ENCODE results near the gene KIAA0753.

KIAA0753 gene

DNA sequence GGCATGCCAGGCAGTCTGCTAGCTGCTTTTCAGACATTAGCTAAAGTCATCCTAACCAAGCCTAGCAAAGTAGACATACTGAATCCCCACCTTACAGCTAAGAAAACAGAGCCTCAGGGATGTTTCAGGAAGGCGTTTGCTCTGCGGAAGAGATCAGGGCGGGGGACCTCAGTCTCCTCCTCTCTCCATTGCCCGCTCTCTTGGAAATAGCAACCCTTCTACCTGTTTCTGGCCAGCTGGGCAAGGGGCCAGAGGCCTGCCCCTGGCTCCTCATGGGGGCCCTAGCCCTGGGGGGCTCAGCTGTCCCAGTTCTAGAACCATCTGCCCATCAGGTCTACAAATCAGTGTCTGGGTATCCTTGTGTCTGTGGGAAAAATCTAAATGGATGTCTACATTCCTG is 98.6 kb downstream of the KIAA0753 start:
- H3K9me2 ChIP-seq (ENCODE audit: low read depth, low read length), result no peaks in the 10 kb centered on the region
- no peak overlapping the region for H3K9ac ChIP-seq (ENCODE audit: low read length)
- no peaks in the 10 kb centered on the region for H3F3A ChIP-seq (ENCODE audit: insufficient read depth, low read length)

DNA sequence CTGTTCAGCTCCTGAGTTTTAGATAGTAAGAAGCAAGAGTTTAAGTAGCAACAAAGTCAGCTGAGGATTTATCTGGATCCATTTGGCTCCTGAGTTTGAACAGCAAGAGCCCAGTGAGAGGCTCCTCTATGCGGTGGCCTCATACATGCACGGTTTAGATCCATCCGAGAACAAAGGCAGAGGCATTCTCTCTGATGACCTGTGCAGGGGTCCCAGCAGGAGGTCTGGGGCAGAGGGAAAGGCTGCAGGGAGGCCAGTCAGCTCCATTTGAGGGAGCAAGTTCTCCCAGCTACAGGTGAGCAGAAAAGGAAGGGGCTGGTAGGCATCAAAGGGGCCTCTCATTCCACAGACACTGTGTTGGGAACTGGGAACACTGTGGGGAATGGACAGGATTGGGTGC is 100.6 kb downstream of the KIAA0753 start:
- no peak overlapping the region for H3K4me3 ChIP-seq (ENCODE audit: low read depth, low read length, poor library complexity, severe bottlenecking)
- H3K9me3 ChIP-seq (ENCODE audit: low read length), result no peaks in the 10 kb centered on the region
- TF ChIP-seq, protein P1, sequence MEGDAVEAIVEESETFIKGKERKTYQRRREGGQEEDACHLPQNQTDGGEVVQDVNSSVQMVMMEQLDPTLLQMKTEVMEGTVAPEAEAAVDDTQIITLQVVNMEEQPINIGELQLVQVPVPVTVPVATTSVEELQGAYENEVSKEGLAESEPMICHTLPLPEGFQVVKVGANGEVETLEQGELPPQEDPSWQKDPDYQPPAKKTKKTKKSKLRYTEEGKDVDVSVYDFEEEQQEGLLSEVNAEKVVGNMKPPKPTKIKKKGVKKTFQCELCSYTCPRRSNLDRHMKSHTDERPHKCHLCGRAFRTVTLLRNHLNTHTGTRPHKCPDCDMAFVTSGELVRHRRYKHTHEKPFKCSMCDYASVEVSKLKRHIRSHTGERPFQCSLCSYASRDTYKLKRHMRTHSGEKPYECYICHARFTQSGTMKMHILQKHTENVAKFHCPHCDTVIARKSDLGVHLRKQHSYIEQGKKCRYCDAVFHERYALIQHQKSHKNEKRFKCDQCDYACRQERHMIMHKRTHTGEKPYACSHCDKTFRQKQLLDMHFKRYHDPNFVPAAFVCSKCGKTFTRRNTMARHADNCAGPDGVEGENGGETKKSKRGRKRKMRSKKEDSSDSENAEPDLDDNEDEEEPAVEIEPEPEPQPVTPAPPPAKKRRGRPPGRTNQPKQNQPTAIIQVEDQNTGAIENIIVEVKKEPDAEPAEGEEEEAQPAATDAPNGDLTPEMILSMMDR (IDR thresholded peaks at IDR 0.05; ENCODE audit: low read length), result no peak
- no peak for TF ChIP-seq EZH2 (IDR thresholded peaks at IDR 0.05; ENCODE audit: borderline replicate concordance, low read length)
- no peaks in the 10 kb centered on the region for H3K4me1 ChIP-seq (ENCODE audit: insufficient read depth, low read length, severe bottlenecking)
- no peaks in the 10 kb centered on the region for H3K79me2 ChIP-seq (ENCODE audit: insufficient read depth, low read length)
- 0 out of 2 replicates have a peak, but pooled peaks cover 7% of the 10 kb centered on the region for H3K27me3 ChIP-seq (ENCODE audit: insufficient read depth, low read length)
- H3F3A ChIP-seq (ENCODE audit: insufficient read depth, low read length), result no peaks in the 10 kb centered on the region
- no peaks in the 10 kb centered on the region for H3K9me2 ChIP-seq (ENCODE audit: low read depth, low read length)
- no peak overlapping the region for H2AFZ ChIP-seq (ENCODE audit: low read length)
- H3K9ac ChIP-seq (ENCODE audit: low read length), result no peak overlapping the region
- no peak overlapping the region for H3K27ac ChIP-seq (ENCODE audit: low read depth, low read length, poor library complexity, severe bottlenecking)
- no peak overlapping the region for H3K4me2 ChIP-seq (ENCODE audit: low read length)
- H4K20me1 ChIP-seq (ENCODE audit: insufficient read depth, low read length), result no peaks in the 10 kb centered on the region
- H3K36me3 ChIP-seq (ENCODE audit: insufficient read depth, low read length), result no peaks in the 10 kb centered on the region

More for the DNA sequence above, 98.6 kb downstream of the KIAA0753 start:
- TF ChIP-seq, protein P1 (IDR thresholded peaks at IDR 0.05; ENCODE audit: low read length), result no peak
- TF ChIP-seq EZH2 (IDR thresholded peaks at IDR 0.05; ENCODE audit: borderline replicate concordance, low read length), result no peak
- Histone ChIP-seq H3K9me3 (ENCODE audit: low read length) (no peaks in the 10 kb centered on the region), H3K4me3 (ENCODE audit: low read depth, low read length, poor library complexity, severe bottlenecking) (no peak overlapping the region), H4K20me1 (ENCODE audit: insufficient read depth, low read length) (no peaks in the 10 kb centered on the region), H3K27ac (ENCODE audit: low read depth, low read length, poor library complexity, severe bottlenecking) (no peak overlapping the region), H3K36me3 (ENCODE audit: insufficient read depth, low read length) (no peaks in the 10 kb centered on the region), H2AFZ (ENCODE audit: low read length) (no peak overlapping the region), H3K27me3 (ENCODE audit: insufficient read depth, low read length) (0 out of 2 replicates have a peak, but pooled peaks cover 7% of the 10 kb centered on the region), H3K4me2 (ENCODE audit: low read length) (no peak overlapping the region), H3K4me1 (ENCODE audit: insufficient read depth, low read length, severe bottlenecking) (no peaks in the 10 kb centered on the region), H3K79me2 (ENCODE audit: insufficient read depth, low read length) (no peaks in the 10 kb centered on the region)

DNA sequence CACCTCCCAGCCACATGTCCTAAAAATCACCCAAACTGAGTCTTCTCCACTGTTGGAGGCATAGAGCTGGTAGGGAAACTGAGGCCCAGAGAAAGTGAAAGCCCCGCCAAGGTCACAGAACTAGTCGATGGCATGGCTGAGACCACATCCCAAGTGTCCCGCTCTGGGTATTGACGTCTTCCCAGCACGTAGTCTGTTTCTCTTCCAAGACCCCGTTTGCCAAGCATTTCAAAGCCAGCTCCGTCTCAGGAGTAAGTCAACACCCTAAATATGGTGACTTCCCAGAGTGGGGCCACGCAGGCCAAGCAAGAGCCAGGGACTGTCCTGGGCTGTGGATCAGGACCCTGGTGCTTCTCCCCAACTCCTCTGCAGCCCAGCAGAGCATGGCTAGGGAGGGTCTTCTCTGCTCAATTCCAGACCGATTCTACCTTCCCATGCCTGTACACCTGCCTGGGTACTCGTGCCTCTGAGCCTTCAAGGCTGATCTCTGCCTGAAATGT is 103.9 kb downstream of the KIAA0753 start:
- no peaks in the 10 kb centered on the region for H3K9me3 ChIP-seq (ENCODE audit: low read length)
- H3K79me2 ChIP-seq (ENCODE audit: insufficient read depth, low read length), result no peaks in the 10 kb centered on the region
- H2AFZ ChIP-seq (ENCODE audit: low read length), result no peak overlapping the region
- no peak overlapping the region for H3K27ac ChIP-seq (ENCODE audit: low read depth, low read length, poor library complexity, severe bottlenecking)
- 0 out of 2 replicates have a peak, but pooled peaks cover 7% of the 10 kb centered on the region for H3K27me3 ChIP-seq (ENCODE audit: insufficient read depth, low read length)
- no peak overlapping the region for H3K4me2 ChIP-seq (ENCODE audit: low read length)
- H3K9me2 ChIP-seq (ENCODE audit: low read depth, low read length), result no peaks in the 10 kb centered on the region
- H3F3A ChIP-seq (ENCODE audit: insufficient read depth, low read length), result no peaks in the 10 kb centered on the region
- no peak for TF ChIP-seq EZH2 (IDR thresholded peaks at IDR 0.05; ENCODE audit: borderline replicate concordance, low read length)
- TF ChIP-seq, protein P1 (IDR thresholded peaks at IDR 0.05; ENCODE audit: low read length), result no peak
- H3K4me1 ChIP-seq (ENCODE audit: insufficient read depth, low read length, severe bottlenecking), result no peaks in the 10 kb centered on the region
- no peaks in the 10 kb centered on the region for H4K20me1 ChIP-seq (ENCODE audit: insufficient read depth, low read length)
- H3K36me3 ChIP-seq (ENCODE audit: insufficient read depth, low read length), result no peaks in the 10 kb centered on the region
- no peak overlapping the region for H3K4me3 ChIP-seq (ENCODE audit: low read depth, low read length, poor library complexity, severe bottlenecking)
- H3K9ac ChIP-seq (ENCODE audit: low read length), result no peak overlapping the region
